ENCODE data around the gene DCUN1D1.

GRCh38 chr3:182978387-182978786 is 2.0 kb downstream of the DCUN1D1 start:
- TF ChIP-seq POLR2A (IDR thresholded peaks at IDR 0.05): no peak
- no peak for TF ChIP-seq CTCF (IDR thresholded peaks at IDR 0.05)
- TF ChIP-seq EP300 (IDR thresholded peaks at IDR 0.05): no peak

Data from tibial nerve (tissue), 4 donors.